ENCODE measurements around the gene HSD17B3. TPM values are rescaled to one million over a fixed set of nuclear protein-coding genes. Genes with fewer than 3 reads are reported as not detected.
A peak's percentile ranks its signal among the peaks of the same experiment; 100 is the strongest.
"Not testable (repeated sequence)": the region's sequence is repeated elsewhere in the genome, so short reads cannot be mapped to it uniquely, and the experiment has no call there.

Gene HSD17B3
- total and polyA plus RNA-seq, 2 experiments from 2014 or later, result not detected

- Histone ChIP-seq H3K36me3 (ENCODE audit: insufficient read depth) (no peaks in the 10 kb centered on the region), H3F3A (replicated peaks; ENCODE audit: low read depth) (no peaks in the 10 kb centered on the region), H3K4me3 (no peak overlapping the region), H3K27ac (ENCODE audit: low read depth) (no peak overlapping the region), H3K4me2 (no peak overlapping the region), H3K27me3 (ENCODE audit: insufficient read depth) (no peaks in the 10 kb centered on the region), H3K4me1 (ENCODE audit: insufficient read depth) (no peaks in the 10 kb centered on the region), H4K20me1 (replicated peaks; ENCODE audit: insufficient read depth) (no peaks in the 10 kb centered on the region), H3K9me2 (ENCODE audit: insufficient read depth) (no peaks in the 10 kb centered on the region), H2AFZ (peak overlapping the region; percentile 32; the same call in 1 of the 2 replicates), H3K79me2 (replicated peaks; ENCODE audit: insufficient read depth) (no peaks in the 10 kb centered on the region)
- TF ChIP-seq NANOG (IDR thresholded peaks at IDR 0.05; ENCODE audit: borderline replicate concordance) (no peak), ZNF114 (CRISPR knock-in tag; IDR thresholded peaks at IDR 0.05) (no peak), EZH2phosphoT487 (IDR thresholded peaks at IDR 0.05; ENCODE audit: unreplicated experiment) (no peak), POLR2AphosphoS5 (IDR thresholded peaks at IDR 0.05; ENCODE audit: low read depth) (no peak), REST (IDR thresholded peaks at IDR 0.05; ENCODE audit: unreplicated experiment) (no peak)
- TF ChIP-seq, protein P1, sequence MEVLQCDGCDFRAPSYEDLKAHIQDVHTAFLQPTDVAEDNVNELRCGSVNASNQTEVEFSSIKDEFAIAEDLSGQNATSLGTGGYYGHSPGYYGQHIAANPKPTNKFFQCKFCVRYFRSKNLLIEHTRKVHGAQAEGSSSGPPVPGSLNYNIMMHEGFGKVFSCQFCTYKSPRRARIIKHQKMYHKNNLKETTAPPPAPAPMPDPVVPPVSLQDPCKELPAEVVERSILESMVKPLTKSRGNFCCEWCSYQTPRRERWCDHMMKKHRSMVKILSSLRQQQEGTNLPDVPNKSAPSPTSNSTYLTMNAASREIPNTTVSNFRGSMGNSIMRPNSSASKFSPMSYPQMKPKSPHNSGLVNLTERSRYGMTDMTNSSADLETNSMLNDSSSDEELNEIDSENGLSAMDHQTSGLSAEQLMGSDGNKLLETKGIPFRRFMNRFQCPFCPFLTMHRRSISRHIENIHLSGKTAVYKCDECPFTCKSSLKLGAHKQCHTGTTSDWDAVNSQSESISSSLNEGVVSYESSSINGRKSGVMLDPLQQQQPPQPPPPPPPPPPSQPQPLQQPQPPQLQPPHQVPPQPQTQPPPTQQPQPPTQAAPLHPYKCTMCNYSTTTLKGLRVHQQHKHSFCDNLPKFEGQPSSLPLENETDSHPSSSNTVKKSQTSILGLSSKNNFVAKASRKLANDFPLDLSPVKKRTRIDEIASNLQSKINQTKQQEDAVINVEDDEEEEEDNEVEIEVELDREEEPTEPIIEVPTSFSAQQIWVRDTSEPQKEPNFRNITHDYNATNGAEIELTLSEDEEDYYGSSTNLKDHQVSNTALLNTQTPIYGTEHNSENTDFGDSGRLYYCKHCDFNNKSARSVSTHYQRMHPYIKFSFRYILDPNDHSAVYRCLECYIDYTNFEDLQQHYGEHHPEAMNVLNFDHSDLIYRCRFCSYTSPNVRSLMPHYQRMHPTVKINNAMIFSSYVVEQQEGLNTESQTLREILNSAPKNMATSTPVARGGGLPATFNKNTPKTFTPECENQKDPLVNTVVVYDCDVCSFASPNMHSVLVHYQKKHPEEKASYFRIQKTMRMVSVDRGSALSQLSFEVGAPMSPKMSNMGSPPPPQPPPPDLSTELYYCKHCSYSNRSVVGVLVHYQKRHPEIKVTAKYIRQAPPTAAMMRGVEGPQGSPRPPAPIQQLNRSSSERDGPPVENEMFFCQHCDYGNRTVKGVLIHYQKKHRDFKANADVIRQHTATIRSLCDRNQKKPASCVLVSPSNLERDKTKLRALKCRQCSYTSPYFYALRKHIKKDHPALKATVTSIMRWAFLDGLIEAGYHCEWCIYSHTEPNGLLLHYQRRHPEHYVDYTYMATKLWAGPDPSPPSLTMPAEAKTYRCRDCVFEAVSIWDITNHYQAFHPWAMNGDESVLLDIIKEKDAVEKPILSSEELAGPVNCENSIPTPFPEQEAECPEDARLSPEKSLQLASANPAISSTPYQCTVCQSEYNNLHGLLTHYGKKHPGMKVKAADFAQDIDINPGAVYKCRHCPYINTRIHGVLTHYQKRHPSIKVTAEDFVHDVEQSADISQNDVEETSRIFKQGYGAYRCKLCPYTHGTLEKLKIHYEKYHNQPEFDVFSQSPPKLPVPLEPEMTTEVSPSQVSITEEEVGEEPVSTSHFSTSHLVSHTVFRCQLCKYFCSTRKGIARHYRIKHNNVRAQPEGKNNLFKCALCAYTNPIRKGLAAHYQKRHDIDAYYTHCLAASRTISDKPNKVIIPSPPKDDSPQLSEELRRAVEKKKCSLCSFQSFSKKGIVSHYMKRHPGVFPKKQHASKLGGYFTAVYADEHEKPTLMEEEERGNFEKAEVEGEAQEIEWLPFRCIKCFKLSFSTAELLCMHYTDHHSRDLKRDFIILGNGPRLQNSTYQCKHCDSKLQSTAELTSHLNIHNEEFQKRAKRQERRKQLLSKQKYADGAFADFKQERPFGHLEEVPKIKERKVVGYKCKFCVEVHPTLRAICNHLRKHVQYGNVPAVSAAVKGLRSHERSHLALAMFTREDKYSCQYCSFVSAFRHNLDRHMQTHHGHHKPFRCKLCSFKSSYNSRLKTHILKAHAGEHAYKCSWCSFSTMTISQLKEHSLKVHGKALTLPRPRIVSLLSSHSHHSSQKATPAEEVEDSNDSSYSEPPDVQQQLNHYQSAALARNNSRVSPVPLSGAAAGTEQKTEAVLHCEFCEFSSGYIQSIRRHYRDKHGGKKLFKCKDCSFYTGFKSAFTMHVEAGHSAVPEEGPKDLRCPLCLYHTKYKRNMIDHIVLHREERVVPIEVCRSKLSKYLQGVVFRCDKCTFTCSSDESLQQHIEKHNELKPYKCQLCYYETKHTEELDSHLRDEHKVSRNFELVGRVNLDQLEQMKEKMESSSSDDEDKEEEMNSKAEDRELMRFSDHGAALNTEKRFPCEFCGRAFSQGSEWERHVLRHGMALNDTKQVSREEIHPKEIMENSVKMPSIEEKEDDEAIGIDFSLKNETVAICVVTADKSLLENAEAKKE (CRISPR knock-in tag; IDR thresholded peaks at IDR 0.05), result no peak
- DNase-seq (ENCODE audit: low spot score), result no peak
- H3K4me1 Mint-ChIP-seq, result no peaks in the 10 kb centered on the region
- no peak overlapping the region for H3K4me3 Mint-ChIP-seq
- H3K9me3 Mint-ChIP-seq, result no peaks in the 10 kb centered on the region; the same call in 2 of the 3 replicates
- H3K27me3 Mint-ChIP-seq (ENCODE audit: insufficient read depth, low read depth, poor library complexity), result peaks cover 6% of the 10 kb centered on the region
- no peak overlapping the region for H3K27ac Mint-ChIP-seq
- no peak for ATAC-seq
- no peaks in the 10 kb centered on the region for H3K36me3 Mint-ChIP-seq (ENCODE audit: low read depth)
These were observed 65.0 kb downstream of the HSD17B3 start for GRCh38 chr9:96236854-96237550.

DNA sequence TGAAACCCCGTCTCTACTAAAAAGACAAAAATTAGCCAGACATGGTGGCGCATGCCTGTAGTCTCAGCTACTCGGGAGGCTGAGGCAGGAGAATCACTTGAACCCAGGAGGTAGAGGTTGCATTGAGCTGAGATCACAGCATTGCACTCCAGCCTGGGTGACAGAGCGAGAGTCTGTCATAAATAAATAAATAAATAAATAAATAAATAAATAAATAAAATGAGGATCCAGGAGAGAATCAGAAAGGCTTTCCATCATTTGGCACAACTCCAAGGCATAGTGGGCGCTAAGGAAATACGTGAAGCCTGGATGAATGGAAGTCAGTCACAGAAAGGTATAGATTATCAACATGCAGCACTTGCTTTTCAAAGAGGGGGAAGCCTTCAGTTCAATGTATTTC, 65.6 kb downstream of the HSD17B3 start:
- H3F3A ChIP-seq (replicated peaks; ENCODE audit: low read depth); H3K27ac ChIP-seq (ENCODE audit: low read depth); H3K9me3 Mint-ChIP-seq; H3K79me2 ChIP-seq (replicated peaks; ENCODE audit: insufficient read depth); H2AFZ ChIP-seq; H3K36me3 ChIP-seq (ENCODE audit: insufficient read depth); H3K4me3 ChIP-seq; DNase-seq (ENCODE audit: low spot score); H3K27me3 Mint-ChIP-seq (ENCODE audit: insufficient read depth, low read depth, poor library complexity); H3K9me2 ChIP-seq (ENCODE audit: insufficient read depth); H3K27me3 ChIP-seq (ENCODE audit: insufficient read depth); H3K27ac Mint-ChIP-seq; H4K20me1 ChIP-seq (replicated peaks; ENCODE audit: insufficient read depth); ATAC-seq; H3K4me1 ChIP-seq (ENCODE audit: insufficient read depth); H3K4me3 Mint-ChIP-seq; H3K4me2 ChIP-seq; H3K36me3 Mint-ChIP-seq (ENCODE audit: low read depth); H3K4me1 Mint-ChIP-seq: not testable (repeated sequence)

Data from GM23338 (cell line).